ENCODE results near the gene IGFBP6.

Gene IGFBP6

GRCh38 chr12:53062011-53062961 lies 35.2 kb upstream of the IGFBP6 start:
- TF ChIP-seq PPARA (CRISPR knock-in tag; IDR thresholded peaks at IDR 0.05; ENCODE audit: borderline replicate concordance) (no peak), ZFP30 (CRISPR knock-in tag; IDR thresholded peaks at IDR 0.05) (no peak), ZNF70 (CRISPR knock-in tag; IDR thresholded peaks at IDR 0.05) (no peak), CSRNP3 (CRISPR knock-in tag; IDR thresholded peaks at IDR 0.05) (no peak), RARB (CRISPR knock-in tag; IDR thresholded peaks at IDR 0.05) (no peak), POU6F1 (CRISPR knock-in tag; IDR thresholded peaks at IDR 0.05; ENCODE audit: borderline replicate concordance, low read depth) (no peak), CSDC2 (CRISPR knock-in tag; IDR thresholded peaks at IDR 0.05) (no peak), ARNTL (CRISPR knock-in tag; IDR thresholded peaks at IDR 0.05; ENCODE audit: borderline replicate concordance, low read depth) (no peak), BACH2 (CRISPR knock-in tag; IDR thresholded peaks at IDR 0.05; ENCODE audit: borderline replicate concordance) (no peak), TSHZ2 (CRISPR knock-in tag; IDR thresholded peaks at IDR 0.05) (no peak), SNAI2 (CRISPR knock-in tag; IDR thresholded peaks at IDR 0.05) (no peak), GLIS3 (CRISPR knock-in tag; IDR thresholded peaks at IDR 0.05) (no peak), PATZ1 (CRISPR knock-in tag; IDR thresholded peaks at IDR 0.05; ENCODE audit: borderline replicate concordance) (no peak), TCF4 (CRISPR knock-in tag; IDR thresholded peaks at IDR 0.05; ENCODE audit: borderline replicate concordance) (no peak), ZNF565 (CRISPR knock-in tag; conservative IDR thresholded peaks at IDR 0.05; ENCODE audit: low read depth) (no peak), CREB5 (CRISPR knock-in tag; IDR thresholded peaks at IDR 0.05; ENCODE audit: low read depth) (no peak), ISL1 (CRISPR knock-in tag; IDR thresholded peaks at IDR 0.05) (no peak), ZNF8 (CRISPR knock-in tag; IDR thresholded peaks at IDR 0.05) (no peak)

GRCh38 chr12:53062977-53063707 lies 34.3 kb upstream of the IGFBP6 start:
- no peak for ATAC-seq
- TF ChIP-seq SNAI2 (CRISPR knock-in tag; IDR thresholded peaks at IDR 0.05), result no peak
- no peak for TF ChIP-seq CREB5 (CRISPR knock-in tag; IDR thresholded peaks at IDR 0.05; ENCODE audit: low read depth)
- TF ChIP-seq ARNTL (CRISPR knock-in tag; IDR thresholded peaks at IDR 0.05; ENCODE audit: borderline replicate concordance, low read depth), result no peak
- TF ChIP-seq BACH2 (CRISPR knock-in tag; IDR thresholded peaks at IDR 0.05; ENCODE audit: borderline replicate concordance), result no peak
- no peak for TF ChIP-seq OSR1 (CRISPR knock-in tag; IDR thresholded peaks at IDR 0.05)
- TF ChIP-seq GLIS3 (CRISPR knock-in tag; IDR thresholded peaks at IDR 0.05), result no peak
- no peak for TF ChIP-seq ZNF70 (CRISPR knock-in tag; IDR thresholded peaks at IDR 0.05)
- no peak for TF ChIP-seq ESRRG (CRISPR knock-in tag; IDR thresholded peaks at IDR 0.05)
- no peak for TF ChIP-seq CSRNP3 (CRISPR knock-in tag; IDR thresholded peaks at IDR 0.05)
- TF ChIP-seq ZNF565 (CRISPR knock-in tag; conservative IDR thresholded peaks at IDR 0.05; ENCODE audit: low read depth), result no peak
- no peak for TF ChIP-seq TCF4 (CRISPR knock-in tag; IDR thresholded peaks at IDR 0.05; ENCODE audit: borderline replicate concordance)
- TF ChIP-seq PPARA (CRISPR knock-in tag; IDR thresholded peaks at IDR 0.05; ENCODE audit: borderline replicate concordance), result no peak
- TF ChIP-seq ZFP30 (CRISPR knock-in tag; IDR thresholded peaks at IDR 0.05), result no peak
- no peak for TF ChIP-seq RARB (CRISPR knock-in tag; IDR thresholded peaks at IDR 0.05)
- TF ChIP-seq PATZ1 (CRISPR knock-in tag; IDR thresholded peaks at IDR 0.05; ENCODE audit: borderline replicate concordance), result no peak

More at GRCh38 chr12:53062011-53062961, 35.2 kb upstream of the IGFBP6 start:
- no peak for ATAC-seq
